BLaER1 (cell line): Measurements from ENCODE around the gene MPC1.
"Not testable (repeated sequence)": the region's sequence is repeated elsewhere in the genome, so short reads cannot be mapped to it uniquely, and the experiment has no call there.

Experiments used
- H3K27ac ChIP-seq: shearing (Covaris generic); formaldehyde crosslinking; 2 replicates; pipeline ENCODE4 v1.8.1; 2022
- H3K27me3 ChIP-seq: shearing (Covaris generic); formaldehyde crosslinking; 2 replicates; pipeline ENCODE4 v1.8.1; 2022
- H3K36me3 ChIP-seq: shearing (Covaris generic); formaldehyde crosslinking; 2 replicates; pipeline ENCODE4 v1.8.1; 2022
- H3K4me1 ChIP-seq: shearing (Covaris generic); formaldehyde crosslinking; 2 replicates; pipeline ENCODE4 v1.8.1; 2022
- H3K4me2 ChIP-seq: shearing (Covaris generic); formaldehyde crosslinking; 2 replicates; pipeline ENCODE4 v1.8.1; 2022
- H3K4me3 ChIP-seq: shearing (Covaris generic); formaldehyde crosslinking; 2 replicates; pipeline ENCODE4 v1.8.1; 2022
- H3K9ac ChIP-seq: shearing (Covaris generic); formaldehyde crosslinking; 2 replicates; pipeline ENCODE4 v1.8.1; 2022
- H3K9me3 ChIP-seq: shearing (Covaris generic); formaldehyde crosslinking; 2 replicates; pipeline ENCODE4 v1.8.1; 2022
- H4K20me1 ChIP-seq: shearing (Covaris generic); formaldehyde crosslinking; 2 replicates; pipeline ENCODE4 v1.8.1; 2022
- Cebpa-rat ChIP-seq: shearing (Covaris generic); IDR thresholded peaks from 2 replicates; pipeline ENCODE4 v1.8.1; 2022

The MPC1 gene

GRCh38 chr6:166352923-166353322 lies 29.8 kb downstream of the MPC1 start:
- Histone ChIP-seq H3K9ac (no peak overlapping the region), H3K4me2 (no peak overlapping the region), H3K4me3 (no peak overlapping the region), H3K36me3 (no peaks in the 10 kb centered on the region), H4K20me1 (no peaks in the 10 kb centered on the region), H3K9me3 (peaks cover 26% of the 10 kb centered on the region), H3K27ac (no peak overlapping the region), H3K27me3 (no peaks in the 10 kb centered on the region), H3K4me1 (no peaks in the 10 kb centered on the region)
- TF ChIP-seq Cebpa-rat: no peak

DNA sequence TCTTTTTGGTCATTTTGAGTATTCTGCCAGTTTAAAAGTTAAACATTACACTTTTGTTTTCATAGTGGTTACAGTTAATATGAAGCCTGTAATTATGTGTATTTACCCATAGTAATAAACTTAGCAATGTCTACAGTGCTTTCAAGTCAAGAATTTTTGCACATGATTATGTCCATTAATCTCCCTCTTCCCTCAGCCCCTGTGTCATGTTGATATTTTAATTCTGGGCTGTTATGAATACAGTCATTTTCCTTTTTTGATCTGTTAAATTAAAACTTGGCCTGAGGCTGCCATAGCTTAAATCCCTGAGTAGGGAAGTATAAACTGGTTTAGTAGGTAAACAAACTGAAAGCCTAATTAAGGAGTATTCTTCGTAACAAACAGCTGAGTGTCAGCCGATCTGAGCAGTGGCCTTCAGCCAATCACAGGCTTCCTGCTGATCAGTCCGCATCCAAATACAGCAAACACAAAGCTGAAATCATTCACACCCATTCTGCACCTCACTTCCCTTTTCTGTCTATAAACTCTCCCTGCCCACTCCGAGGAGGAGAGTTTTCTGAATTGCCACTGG lies 30.9 kb downstream of the MPC1 start:
- Histone ChIP-seq H3K27ac (no peak overlapping the region), H4K20me1 (no peaks in the 10 kb centered on the region), H3K27me3 (no peaks in the 10 kb centered on the region), H3K9me3 (peaks cover 26% of the 10 kb centered on the region), H3K36me3 (no peaks in the 10 kb centered on the region), H3K4me2 (no peak overlapping the region), H3K4me1 (no peaks in the 10 kb centered on the region), H3K9ac (no peak overlapping the region), H3K4me3 (no peak overlapping the region)
- TF ChIP-seq Cebpa-rat: no peak

- Histone ChIP-seq H3K4me2 (no peak overlapping the region), H3K9me3 (peaks cover 26% of the 10 kb centered on the region), H3K9ac (no peak overlapping the region), H3K4me1 (peaks cover 8% of the 10 kb centered on the region), H3K36me3 (no peaks in the 10 kb centered on the region), H3K4me3 (no peak overlapping the region), H3K27me3 (no peaks in the 10 kb centered on the region), H4K20me1 (no peaks in the 10 kb centered on the region), H3K27ac (no peak overlapping the region)
- TF ChIP-seq Cebpa-rat: no peak
These were observed 34.3 kb downstream of the MPC1 start for GRCh38 chr6:166348305-166348949.

DNA sequence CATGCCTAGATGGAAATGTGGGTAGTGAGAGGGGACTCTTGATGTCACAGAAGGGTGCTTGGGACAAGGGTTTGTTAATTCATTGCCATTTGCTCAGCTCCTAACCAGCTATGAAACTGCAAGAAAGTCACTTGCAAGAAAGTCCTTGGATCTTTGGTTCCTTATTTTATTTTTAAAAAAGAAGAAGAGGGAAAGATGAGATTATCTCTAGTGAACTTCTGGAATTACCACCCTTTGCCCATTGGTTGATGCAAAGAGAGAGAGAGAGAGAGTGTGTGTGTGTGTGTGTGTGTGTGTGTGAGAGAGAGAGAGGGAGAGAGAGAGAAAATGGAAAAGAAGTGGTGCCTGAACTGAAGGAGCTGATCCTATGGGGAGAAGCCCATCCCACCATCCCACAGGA lies 35.8 kb downstream of the MPC1 start:
- H3K9me3 ChIP-seq: peaks cover 26% of the 10 kb centered on the region
- H3K9ac ChIP-seq: no peak overlapping the region
- H3K4me2 ChIP-seq: no peak overlapping the region
- no peak overlapping the region for H3K4me3 ChIP-seq
- no peaks in the 10 kb centered on the region for H3K27me3 ChIP-seq
- H3K36me3 ChIP-seq: no peaks in the 10 kb centered on the region
- H3K27ac ChIP-seq: no peak overlapping the region
- TF ChIP-seq Cebpa-rat: no peak
- peaks cover 14% of the 10 kb centered on the region for H3K4me1 ChIP-seq
- H4K20me1 ChIP-seq: no peaks in the 10 kb centered on the region

- H3K9me3 ChIP-seq: peaks cover 26% of the 10 kb centered on the region
- H3K27me3 ChIP-seq: no peaks in the 10 kb centered on the region
- TF ChIP-seq Cebpa-rat: no peak
- H3K36me3 ChIP-seq: no peaks in the 10 kb centered on the region
- H3K4me1 ChIP-seq: peaks cover 14% of the 10 kb centered on the region
- no peak overlapping the region for H3K4me3 ChIP-seq
- H3K9ac ChIP-seq: no peak overlapping the region
- no peak overlapping the region for H3K27ac ChIP-seq
- no peak overlapping the region for H3K4me2 ChIP-seq
- H4K20me1 ChIP-seq: 0 out of 2 replicates have a peak, but pooled peaks cover under 1% of the 10 kb centered on the region
These were observed 36.3 kb downstream of the MPC1 start for GRCh38 chr6:166346449-166346848.

DNA sequence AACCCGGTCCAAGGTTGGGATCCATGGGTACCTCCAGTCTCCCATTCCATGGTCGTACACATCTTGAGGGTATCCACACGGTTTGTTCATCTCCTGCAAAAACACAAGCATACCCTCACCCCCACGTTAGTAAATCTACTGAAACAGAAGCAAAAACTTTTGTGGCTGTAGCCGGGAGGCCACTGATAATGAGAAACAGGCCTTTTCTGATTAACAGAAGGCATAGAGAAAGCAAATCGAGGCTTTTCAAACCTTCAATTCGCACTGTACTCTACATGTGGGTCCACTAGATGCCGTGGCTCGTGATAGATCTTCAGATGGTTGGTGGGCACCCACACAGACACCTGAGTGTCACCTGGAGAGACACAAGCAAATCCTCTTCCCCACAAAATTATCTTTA lies 37.1 kb downstream of the MPC1 start:
- Histone ChIP-seq H3K9me3 (peaks cover 22% of the 10 kb centered on the region), H3K4me1 (peaks cover 22% of the 10 kb centered on the region)
- H3K4me2 ChIP-seq, H3K9ac ChIP-seq, H3K27ac ChIP-seq, H3K4me3 ChIP-seq, H4K20me1 ChIP-seq, H3K36me3 ChIP-seq, H3K27me3 ChIP-seq: not testable (repeated sequence)

- peaks cover 16% of the 10 kb centered on the region for H4K20me1 ChIP-seq
- not testable (repeated sequence) for H3K4me2 ChIP-seq, H3K27me3 ChIP-seq, H3K36me3 ChIP-seq, H3K27ac ChIP-seq, H3K9ac ChIP-seq, H3K4me3 ChIP-seq
- peaks cover 14% of the 10 kb centered on the region for H3K9me3 ChIP-seq
- peaks cover 29% of the 10 kb centered on the region for H3K4me1 ChIP-seq
These were observed 37.8 kb downstream of the MPC1 start for GRCh38 chr6:166344921-166345320.

DNA sequence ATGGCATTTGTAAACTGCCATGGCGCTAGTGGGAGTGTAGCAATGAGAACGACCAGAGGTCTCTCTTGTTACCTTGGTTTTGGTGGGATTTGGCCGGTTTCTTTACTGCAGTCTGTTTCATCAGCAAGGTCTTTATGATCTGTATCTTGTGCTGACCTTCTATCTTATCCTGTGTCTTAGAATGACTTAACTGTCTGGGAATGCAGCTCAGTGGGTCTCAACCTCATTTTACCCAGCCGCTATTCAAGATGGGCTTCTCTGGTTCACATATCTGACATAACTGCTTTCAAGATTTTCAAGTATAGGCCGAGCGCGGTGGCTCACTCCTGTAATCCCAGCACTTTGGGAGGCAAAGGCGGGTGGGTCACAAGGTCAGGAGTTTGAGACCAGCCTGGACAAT lies 38.5 kb downstream of the MPC1 start:
- TF ChIP-seq Cebpa-rat: no peak
- Histone ChIP-seq H3K27ac (no peak overlapping the region), H3K27me3 (no peaks in the 10 kb centered on the region), H3K9me3 (peaks cover 7% of the 10 kb centered on the region), H3K36me3 (peaks cover 9% of the 10 kb centered on the region; the same call in 1 of the 2 replicates), H3K4me3 (no peak overlapping the region), H3K4me2 (peak overlapping the region; percentile 87), H3K9ac (no peak overlapping the region), H4K20me1 (peaks cover 22% of the 10 kb centered on the region), H3K4me1 (peaks cover 36% of the 10 kb centered on the region)

DNA sequence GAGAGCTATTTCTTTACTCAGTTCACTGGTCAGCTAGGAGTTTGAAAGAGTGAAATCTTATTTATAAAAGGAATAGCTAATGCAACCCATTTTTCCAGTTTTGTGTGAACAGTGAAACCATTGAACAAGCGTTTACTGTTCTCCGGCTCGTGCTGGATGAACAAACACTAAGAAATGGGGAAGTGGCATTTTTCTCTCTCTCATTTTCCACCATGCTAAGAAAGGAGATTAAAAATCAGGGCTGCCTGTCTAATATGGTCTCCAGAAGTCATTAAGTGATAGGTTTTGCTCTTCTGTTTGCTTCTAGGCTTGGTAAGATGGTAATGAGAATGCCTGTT lies 39.6 kb downstream of the MPC1 start:
- no peak for TF ChIP-seq Cebpa-rat
- peak overlapping the region; percentile 98 for H3K27ac ChIP-seq
- peak overlapping the region; percentile 97 for H3K9ac ChIP-seq

DNA sequence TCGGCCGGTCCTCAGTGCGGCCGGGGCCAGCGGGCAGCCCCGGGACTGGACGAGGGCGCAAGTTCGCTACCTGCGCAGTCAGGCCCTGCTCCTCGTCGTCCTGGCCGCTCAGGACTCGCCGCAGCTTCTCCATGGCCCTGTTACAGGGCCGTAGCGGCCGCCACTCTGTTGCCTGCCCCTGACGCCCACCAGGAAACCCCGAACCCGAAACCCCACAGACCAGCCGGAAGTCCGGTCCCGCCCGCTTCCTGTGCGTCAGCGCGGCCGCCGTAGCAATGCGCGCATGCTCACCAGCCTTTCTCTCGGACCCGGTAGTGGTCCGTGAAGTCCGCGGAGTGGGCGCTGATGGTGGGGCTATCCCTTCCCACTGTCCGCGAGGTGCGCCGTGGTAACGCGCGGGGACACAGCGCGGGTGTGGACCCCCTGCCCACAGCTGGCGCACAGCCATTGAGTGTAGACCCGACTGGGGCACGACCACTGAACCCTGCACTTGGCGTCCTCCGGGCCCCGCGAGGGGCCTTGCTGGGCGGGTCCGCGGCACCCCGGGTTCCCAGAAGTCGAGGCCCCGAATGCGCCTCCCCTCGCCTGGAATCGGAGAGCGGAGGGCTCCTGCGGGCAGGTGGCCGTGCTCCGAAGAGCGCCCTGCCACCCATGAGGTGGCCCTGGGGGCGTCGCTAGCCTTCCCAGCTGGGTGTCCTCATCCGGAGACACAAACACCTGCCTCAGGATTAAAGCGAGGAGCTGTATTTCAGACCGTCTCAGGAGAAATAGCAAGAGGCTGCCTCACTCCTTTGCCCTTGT lies 40.2 kb downstream of the MPC1 start, which contains the start of gene SFT2D1:
Gene SFT2D1, minus strand, starts transcription at position 197 of the 801 bp plus-strand sequence. Its CDS starts 64 bp downstream, at position 133.
- no peaks in the 10 kb centered on the region for H3K27me3 ChIP-seq
- TF ChIP-seq Cebpa-rat: no peak
- peaks cover 53% of the 10 kb centered on the region for H3K4me1 ChIP-seq
- peak within 1 kb of the TSS; percentile 98 for H3K27ac ChIP-seq
- H3K9me3 ChIP-seq: no peaks in the 10 kb centered on the region
- H3K36me3 ChIP-seq: peaks cover 24% of the 10 kb centered on the region
- H4K20me1 ChIP-seq: peaks cover 39% of the 10 kb centered on the region
- peak within 1 kb of the TSS; percentile 87 for H3K4me2 ChIP-seq
- peak within 1 kb of the TSS; percentile 97 for H3K9ac ChIP-seq
- peak within 1 kb of the TSS; percentile 88 for H3K4me3 ChIP-seq

More for the DNA sequence above, 39.6 kb downstream of the MPC1 start:
- Histone ChIP-seq H3K9me3 (no peaks in the 10 kb centered on the region), H4K20me1 (peaks cover 34% of the 10 kb centered on the region), H3K4me3 (peak overlapping the region; percentile 88), H3K4me1 (peaks cover 47% of the 10 kb centered on the region), H3K36me3 (peaks cover 19% of the 10 kb centered on the region), H3K4me2 (peak overlapping the region; percentile 87), H3K27me3 (no peaks in the 10 kb centered on the region)
